Measurements from ENCODE around the gene KANSL1L. TPM values are rescaled to one million over a fixed set of nuclear protein-coding genes. Genes with fewer than 3 reads are reported as not detected.
A peak's percentile ranks its signal among the peaks of the same experiment; 100 is the strongest.
"Not testable (repeated sequence)": the region's sequence is repeated elsewhere in the genome, so short reads cannot be mapped to it uniquely, and the experiment has no call there.

KANSL1L gene
- total RNA-seq, 1 experiment from 2014 or later, result 11.2 TPM

DNA sequence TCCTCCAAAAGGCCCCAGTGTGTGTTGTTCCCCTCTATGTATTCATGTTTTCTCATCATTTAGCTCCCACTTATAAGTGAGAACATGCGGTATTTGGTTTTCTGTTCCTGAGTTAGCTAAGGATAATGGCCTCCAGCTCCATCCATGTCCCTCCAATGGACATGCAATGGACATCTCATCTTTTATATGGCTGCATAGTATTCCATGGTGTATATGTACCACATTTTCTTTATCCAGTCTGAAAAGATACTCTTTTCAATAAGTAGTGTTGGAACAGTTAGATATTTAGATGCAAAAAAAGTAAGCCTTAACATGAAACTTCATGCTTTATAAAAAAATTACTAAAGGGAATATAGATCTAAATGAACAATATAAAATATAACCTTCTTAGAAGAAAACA lies 5.9 kb upstream of the KANSL1L start:
- DNase-seq (ENCODE audit: low read depth), result not testable (repeated sequence)

DNA sequence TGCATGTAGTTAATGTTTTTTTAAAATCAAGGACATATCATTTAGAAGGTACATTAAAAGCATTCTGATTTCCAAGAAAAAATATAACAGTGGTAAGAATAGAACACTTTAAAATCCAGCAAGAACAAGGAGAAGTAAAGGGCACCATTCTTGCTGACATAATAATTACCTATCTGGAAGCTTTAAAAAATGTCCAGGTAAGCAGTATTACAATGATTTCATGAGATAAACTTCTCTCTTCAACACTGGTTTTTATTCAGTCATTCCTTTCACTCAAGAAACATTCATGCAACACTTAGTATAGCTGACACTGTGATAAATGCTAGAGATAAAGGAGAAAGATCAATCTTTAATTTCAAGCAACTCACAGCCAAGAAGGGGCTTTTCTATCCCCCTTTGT lies 2.9 kb upstream of the KANSL1L start:
- DNase-seq (ENCODE audit: low read depth), result no peak

DNA sequence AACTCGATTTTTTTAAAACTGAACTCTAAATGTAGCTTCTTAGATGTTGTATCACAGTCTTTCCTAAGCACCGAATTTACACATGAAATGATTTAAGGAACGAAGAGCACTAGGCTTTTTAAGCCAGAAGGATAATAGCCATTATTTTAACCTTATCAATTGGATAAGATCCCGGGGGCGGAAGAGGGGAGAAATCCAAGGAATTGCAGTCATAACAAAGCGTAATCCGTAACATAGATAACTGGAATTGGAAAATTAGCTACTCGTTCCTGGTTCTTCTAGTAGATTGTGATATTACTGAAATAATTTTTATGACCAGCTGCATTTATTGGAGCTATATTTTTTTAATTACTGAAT lies 988 bp upstream of the KANSL1L start:
- DNase-seq (ENCODE audit: low read depth), result no peak

DNA sequence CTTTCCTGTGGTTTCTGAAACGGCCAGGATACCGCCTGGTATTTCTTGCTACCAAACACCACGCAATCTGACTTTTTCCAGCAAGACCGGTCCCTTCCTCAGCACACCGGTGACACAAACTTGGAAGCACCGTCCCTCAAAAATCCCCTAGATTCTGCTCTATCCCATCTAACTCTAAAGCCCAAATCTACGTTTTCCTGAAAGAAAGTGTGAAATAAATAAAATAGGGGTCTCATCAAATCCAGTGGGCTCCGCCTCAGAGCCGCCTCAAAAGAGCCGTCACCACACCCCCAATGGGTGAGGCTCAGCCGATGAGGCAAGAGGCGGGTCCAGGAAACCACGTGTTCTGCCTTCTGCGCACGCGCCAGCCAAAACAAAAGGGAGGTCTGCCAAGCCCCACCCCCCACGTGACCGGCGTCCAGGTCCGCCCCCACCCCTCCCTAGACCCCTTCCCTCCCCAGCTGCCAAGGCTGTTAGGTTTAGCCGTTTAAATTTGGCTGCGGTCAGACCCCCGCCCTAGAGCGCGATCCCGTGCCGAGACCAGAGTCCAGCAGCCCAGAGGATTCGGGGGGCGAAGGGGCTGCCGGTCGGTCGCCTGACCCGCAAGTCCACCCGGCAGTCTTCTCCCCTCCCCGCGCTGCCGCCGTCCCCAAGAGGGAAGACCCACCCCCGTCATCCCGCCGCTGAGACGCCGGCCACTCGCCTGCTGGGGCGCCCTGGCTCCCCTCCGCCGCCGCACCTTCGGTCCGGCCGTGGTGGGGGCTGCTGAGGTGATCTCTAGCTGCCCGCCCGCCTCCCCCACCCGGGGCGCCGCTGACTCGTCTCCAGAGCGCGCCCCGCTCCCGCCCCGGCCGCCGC lies 534 bp downstream of the KANSL1L start:
- peak; percentile 90 for DNase-seq (ENCODE audit: low read depth)

DNA sequence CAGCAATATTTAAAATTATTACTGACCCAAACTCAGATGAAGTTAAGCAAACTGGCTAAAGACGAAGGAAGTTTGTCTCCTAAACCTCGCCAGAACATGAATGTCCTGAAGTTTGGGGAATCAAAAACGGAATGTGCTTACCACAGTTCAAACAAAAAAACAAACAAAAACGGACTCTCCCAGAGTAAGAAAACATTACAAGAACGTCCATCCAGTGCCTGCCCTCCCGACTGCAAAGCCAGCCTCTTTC lies 1.1 kb downstream of the KANSL1L start:
- no peak for DNase-seq (ENCODE audit: low read depth)

DNA sequence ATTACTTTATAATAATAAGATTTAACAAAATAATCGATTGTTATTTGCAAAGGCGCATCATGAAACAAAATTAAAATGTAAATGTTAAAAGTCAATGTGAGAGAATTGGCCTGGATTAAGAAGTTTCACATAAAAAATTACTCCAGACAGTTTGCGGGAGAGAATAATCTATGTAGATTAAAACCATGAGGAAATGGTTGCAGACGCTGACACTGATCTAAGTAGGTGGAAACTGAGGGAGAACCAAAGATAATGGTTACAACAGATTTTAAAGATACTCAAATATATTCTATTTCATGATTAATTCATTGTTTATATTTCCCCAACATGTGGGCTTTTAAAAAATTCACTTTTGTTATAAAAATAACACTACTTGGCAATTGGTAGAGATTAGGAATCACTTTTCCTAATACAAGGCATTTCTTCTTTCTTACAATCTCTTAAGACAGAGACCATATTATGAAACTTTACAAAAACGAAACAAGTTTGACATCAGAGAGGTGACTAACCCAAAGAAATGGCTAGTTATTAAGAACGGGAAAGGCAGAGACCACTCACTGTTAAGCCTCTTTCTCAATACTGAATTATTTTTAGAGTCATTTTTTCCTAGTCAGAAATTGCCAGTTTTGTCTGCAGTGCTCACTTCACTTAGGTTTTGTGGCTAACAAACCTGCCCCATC lies 1.6 kb downstream of the KANSL1L start:
- DNase-seq (ENCODE audit: low read depth), result peak; percentile 64

DNA sequence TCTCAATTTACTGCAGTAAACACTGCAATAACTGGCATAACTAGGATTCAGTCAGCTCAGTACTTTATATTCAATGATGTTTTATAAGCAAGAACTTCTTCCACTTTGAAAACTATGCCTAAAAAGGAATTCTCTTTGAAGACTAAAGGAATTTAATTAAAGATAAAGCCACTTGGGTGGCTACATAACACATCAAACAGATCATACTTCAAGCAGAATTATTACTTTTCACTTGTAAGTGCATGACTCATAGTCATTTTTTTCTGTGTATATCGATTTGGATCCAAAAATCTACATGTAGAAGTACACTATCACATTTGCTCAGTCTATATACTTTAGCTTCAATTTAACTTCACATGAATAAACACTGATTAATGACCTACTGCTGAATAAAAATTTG lies 4.0 kb downstream of the KANSL1L start:
- DNase-seq (ENCODE audit: low read depth), result no peak

DNA sequence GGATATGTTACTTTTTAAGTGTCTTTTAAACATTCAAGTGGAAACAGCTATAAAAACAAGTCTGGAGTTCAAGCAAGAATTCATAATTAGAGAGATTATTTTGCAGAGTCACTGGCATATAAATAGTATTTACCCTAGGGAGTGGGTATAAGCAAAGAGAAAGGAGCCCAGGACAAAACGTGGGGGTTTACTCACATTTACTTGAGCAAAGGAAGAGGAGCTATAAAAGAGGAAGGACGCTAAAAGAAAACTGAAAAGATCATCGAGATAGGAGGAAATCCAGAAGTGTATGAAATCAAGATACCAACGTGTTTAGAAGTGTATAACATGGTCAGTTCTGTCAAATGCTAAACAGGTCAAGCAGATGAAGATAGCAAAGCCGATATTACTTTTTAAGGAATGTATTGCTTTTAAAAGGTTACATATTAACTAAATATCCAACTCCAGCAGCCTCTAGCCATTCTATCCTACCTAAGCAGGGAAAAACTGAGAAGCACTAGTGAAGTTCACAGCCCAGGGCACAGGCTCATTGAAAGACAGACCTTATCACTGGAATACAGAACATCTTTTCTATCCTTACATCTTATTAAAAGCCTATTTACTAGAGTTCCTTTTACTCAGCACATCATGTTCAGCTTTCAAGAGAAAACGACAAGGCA lies 8.6 kb downstream of the KANSL1L start:
- no peak for DNase-seq (ENCODE audit: low read depth)

DNA sequence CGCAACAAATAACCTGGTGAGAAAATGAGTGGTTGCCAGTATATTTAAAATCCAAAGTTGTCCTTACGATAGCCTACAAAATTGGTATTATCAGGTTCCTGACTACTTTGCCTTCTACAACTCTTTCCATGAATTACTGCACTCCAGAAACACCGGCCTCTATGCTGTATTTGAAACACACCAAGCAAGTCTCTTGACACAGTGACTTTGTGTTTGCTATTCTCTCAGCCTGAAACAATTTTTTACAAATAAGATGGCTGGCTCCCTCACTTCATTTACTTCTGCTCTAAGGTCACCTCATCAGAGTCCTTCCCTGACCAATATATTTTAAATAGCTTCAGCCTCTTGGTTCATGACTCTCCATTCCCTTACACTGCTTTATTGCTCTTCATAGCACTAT lies 12.2 kb downstream of the KANSL1L start:
- no peak for DNase-seq (ENCODE audit: low read depth)

DNA sequence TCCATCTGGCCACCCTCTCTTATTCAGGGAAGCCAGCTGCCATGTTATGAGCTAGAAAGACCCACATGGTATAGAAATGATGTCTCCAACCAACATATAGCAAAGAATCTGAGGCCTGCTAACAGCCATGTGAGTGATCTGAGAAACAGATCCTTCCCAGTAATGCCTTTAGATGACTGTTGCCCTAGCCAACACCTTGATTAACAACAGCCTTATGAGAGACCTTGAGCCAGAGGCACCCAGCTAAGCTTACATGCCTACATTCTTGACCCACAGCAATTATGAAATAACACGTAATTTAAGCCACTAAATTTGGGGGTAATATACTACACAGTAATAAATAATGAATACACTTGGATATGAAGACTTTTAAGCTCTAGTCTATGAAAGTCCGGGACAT lies 13.0 kb downstream of the KANSL1L start:
- DNase-seq (ENCODE audit: low read depth), result no peak

DNA sequence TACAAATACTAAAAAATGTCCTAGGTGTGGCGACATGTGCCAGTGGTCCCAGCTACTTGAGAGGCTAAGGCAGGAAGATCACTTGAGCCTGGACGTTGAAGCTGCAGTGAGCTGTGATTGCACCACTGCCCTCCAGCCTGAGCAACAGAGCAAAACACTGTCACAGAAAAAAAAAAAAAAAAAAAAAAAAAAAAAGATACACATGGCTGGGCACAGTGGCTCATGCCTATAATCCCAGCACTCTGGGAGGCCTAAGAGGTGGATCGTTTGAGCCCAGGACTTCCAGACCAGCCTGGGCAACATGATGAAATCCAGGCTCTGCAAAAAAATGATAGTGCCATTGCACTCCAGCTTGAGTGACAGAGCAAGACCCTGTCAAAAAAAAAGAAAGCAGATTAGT lies 13.7 kb downstream of the KANSL1L start:
- no peak for DNase-seq (ENCODE audit: low read depth)

DNA sequence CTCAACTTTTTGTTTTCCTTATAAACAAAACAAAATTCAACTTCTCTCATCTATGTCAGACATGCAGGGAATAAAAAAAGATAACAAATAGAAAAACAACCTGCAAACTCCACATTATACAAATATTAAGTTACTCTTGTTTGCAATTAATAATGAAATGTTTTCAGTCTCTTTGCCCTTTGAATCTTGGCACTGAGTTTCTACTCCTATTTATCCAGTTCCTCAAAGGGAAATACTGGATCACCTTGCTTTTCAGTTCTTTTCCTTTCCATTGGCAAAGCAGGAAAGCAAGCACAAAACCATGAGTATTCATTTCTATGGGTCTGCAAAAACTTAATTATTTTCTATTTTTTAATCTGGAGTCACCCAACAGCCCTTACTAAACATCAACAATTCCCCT lies 23.6 kb downstream of the KANSL1L start:
- DNase-seq (ENCODE audit: low read depth), result no peak

DNA sequence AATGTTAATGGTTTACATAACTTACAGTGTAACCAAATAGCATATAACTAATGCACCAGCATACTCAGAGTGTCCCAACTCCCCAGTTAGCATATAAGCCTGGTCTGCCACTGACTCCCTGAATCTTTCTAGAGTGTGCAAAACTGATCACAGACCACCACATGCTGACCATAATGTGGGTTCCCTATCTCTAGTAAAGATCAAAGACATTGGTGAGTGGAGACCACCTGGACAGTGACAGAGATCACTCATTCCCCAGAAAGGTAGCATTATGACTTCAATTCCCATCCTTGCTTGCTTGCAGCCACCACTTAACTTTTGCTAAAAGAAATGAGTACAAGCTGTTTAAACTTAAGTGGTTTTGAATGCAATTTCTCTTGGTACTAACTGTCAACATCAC lies 39.0 kb downstream of the KANSL1L start:
- no peak for DNase-seq (ENCODE audit: low read depth)

DNA sequence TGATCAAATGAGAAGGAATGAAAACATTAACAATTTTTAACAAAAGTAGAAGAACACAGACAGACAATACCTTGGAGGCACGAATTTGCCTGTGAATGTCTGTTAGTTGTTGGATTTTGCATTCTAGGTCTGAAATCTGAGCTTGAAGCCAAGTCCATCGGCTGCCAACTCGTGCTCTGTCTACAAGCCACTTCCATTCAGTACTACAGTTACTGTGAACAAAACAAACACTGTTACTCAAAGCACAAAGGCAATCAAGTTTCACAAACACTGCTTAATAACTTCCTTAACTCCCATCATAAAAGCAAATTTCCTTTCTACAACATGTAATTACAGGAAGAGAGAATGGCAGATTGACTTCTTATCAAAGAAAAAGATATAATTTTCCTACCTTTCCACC lies 42.2 kb downstream of the KANSL1L start:
- no peak for DNase-seq (ENCODE audit: low read depth)

DNA sequence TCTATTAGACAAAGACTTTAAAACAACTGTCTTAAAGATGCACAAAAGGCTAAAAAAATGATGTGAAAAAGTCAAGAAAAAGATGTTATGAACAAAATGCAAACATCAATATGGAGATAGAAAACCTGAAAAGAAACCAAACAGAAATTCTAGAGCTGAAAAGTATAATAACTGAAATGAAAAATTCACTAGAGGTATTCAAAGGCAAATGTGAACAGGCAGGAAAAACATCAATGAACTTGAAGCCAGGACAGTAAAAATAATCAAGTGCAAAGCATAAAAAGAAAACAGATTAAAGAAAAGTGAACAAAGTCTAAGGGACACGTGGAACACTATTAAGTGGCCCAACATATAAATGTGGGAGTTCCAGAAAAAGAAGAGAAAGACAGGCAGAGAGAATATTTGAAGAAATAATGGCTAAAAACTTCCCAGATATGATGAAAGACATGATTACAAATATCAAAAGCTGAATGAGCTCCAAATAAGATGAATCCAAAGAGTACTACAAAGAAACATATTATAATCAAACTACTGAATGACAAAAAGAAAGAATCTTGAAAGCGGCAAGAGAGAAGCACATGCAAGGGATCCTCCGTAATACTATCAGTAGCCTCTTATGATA lies 57.5 kb downstream of the KANSL1L start:
- no peak for DNase-seq (ENCODE audit: low read depth)

DNA sequence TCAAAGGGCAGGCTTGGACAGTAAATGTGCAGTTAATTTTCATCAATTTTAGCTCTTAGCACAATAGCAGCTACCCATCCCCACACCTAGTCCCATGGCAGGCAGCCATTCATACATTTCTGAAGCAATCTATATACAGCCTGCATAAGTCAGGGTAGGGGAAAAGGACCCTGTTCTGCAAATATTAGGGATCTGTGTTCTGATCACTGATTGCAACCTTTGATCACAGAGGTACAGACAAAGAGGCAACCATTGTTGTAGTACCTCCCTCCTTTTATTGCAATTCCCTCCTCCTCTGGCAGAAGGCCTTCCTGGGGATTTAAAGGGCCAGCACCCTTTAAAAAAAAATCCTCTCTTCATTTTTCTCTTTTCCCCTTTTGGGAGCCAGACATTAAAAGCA lies 58.3 kb downstream of the KANSL1L start:
- DNase-seq (ENCODE audit: low read depth), result no peak

DNA sequence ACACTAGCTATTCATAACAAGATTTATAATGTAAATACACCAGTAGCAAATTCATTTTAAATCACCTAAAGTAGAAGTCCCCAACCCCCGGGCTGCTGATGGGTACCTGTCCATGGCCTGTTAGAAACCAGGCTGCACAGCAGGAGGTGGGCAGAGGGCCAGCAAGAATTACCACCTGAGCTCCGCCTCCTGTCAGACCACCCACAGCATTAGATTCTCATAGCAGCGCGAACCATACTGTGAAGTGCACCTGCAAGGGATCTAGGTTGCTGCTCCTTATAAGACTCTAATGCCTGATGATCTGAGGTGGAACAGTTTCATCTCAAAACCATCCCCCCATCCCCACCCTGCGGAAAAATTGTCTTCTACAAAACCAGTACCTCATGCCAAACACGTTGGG lies 71.3 kb downstream of the KANSL1L start:
- no peak for DNase-seq (ENCODE audit: low read depth)

DNA sequence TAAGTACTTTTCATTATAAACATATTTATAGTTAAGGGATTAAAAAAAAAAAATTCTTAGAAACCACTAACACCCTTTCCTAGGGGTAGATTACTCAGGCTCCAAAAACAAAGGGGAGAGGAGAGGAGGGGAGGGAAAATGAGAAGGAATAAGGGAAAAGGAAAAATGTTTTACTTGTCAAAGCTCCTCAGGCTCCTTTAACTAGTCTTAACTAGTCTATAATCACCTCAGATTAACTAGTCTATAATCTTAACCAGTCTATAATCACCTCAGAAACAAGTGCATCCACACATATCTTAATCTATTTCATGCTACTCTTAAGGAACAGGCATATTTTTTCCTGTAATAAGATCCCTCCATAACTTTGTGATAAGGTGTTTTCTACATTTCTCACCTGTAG lies 76.4 kb downstream of the KANSL1L start:
- no peak for DNase-seq (ENCODE audit: low read depth)

DNA sequence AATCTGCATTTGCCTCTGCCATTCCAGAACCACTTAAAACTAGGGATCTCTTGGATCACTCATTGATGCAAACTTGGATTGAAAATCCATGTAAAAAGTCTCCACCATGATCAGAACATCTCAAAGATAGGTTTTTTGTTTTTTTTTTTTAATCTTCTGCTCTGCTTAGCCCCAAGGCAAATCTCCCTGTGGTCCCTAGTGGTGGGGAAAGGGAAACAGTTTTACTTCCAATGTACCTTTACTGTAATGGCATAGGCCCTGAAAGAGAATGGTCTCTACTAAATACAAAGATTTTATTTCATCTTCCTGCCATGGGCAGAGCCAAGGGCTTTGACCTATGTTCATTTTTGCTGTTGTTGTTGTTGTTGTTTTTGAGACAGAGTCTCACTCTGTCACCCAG lies 78.4 kb downstream of the KANSL1L start:
- no peak for DNase-seq (ENCODE audit: low read depth)

DNA sequence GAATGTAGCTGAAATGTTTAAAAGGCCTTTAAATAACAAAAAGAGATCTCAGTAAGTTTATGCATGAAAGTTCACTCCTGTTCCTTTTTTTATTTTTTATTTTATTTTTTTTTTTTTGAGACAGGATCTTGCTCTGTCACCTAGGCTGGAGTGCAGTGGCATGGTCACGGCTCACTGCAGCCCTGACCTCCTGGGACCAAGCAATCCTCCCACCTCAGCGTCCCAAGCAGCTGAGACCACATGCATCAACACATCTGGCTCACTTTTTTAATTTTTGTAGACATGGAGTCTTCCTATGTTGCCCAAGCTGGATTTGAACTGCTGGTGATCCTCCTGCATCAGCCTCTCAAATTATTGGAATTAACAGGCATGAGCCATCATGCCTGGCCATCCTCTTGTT lies 84.3 kb downstream of the KANSL1L start:
- no peak for DNase-seq (ENCODE audit: low read depth)

DNA sequence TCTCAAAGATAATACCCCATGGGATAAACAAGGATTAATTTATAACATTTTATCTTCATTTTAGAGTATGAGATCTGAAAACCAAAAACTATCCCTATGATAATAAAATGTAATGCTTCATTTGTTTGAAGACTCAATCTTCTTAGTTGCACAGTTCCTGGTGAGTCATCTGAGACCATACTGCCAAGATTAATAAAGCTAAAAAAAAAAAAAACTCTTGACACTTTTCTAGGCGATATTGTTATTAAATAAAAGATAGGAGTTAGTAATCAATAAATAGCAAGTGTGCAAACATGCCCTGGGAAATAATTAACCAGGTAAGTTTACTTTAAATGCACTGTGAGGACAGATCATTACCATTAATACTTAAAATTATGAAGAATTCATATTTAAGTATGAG lies 84.9 kb downstream of the KANSL1L start:
- DNase-seq (ENCODE audit: low read depth), result peak; percentile 8

DNA sequence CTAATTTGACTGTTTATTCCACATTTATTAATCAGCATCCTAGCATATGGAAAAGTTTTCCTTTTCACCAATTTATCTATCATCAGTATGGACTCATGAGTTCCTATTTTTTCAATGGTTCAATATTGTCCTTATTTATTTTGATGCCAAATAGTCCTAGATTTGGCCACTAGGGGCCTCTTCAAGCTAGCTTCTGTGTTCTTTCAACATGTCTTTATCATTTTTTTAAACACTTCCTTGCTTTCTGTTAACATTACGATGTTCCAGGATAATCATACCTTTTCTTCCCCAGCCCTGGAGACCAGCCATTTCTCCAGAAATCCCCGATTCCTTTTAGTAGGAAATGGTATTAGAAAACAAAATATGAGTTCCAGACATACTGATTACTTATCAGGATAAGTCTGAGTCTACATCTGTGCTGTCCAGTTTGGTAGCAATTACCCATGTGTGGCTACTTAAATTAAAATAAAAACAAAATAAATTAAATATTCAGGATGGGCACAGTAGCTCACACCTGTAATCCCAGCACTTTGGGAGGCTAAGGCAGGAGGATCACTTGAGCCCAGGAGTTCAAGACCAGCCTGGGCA lies 98.2 kb downstream of the KANSL1L start:
- peak; percentile 38 for DNase-seq (ENCODE audit: low read depth)

DNA sequence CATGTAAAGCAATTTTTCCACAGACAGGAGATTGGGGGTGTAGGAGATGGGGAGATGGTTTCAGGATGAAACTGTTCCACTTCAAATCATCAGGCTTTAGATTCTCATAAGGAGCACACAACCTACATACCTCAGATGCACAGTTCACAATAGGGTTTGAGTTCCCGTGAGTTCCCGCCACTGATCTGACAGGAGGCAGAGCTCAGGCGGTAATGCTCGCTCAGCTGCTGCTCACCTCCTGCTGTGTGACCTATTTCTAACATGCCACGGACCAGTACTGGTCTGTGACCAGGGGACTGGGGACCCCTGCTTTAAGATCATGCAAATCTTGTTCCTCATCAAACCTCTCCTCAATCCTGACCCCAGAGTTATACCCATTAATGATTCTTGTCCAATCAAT lies 98.7 kb downstream of the KANSL1L start:
- DNase-seq (ENCODE audit: low read depth), result no peak
